IPS DF 6.9 (cell line): ENCODE data around the gene RAD51B.

Source experiments
- DNase-seq: peaks from one replicate; pipeline ENCODE4 v3.0.0-alpha.2; 2013; ENCODE audit warnings: low read depth, low spot score
- H3K27ac ChIP-seq: one replicate; pipeline ENCODE4 v1.5.1; 2013; ENCODE audit warnings: low read length, control low read depth
- H3K27me3 ChIP-seq: 2 replicates; pipeline ENCODE4 v1.6.1; 2013; ENCODE audit warnings: mild to moderate bottlenecking, low read length; ENCODE audit not compliant: control insufficient read depth, insufficient read depth
- H3K36me3 ChIP-seq: 2 replicates; pipeline ENCODE4 v1.6.1; 2013; ENCODE audit warnings: low read length; ENCODE audit not compliant: control insufficient read depth, insufficient read depth
- H3K4me1 ChIP-seq: 2 replicates; pipeline ENCODE4 v1.6.1; 2013; ENCODE audit warnings: low read length; ENCODE audit not compliant: control insufficient read depth, insufficient read depth
- H3K4me3 ChIP-seq: 2 replicates; pipeline ENCODE4 v1.5.1; 2013; ENCODE audit warnings: mild to moderate bottlenecking, low read length
- H3K9me3 ChIP-seq: 2 replicates; pipeline ENCODE4 v1.6.1; 2013; ENCODE audit warnings: low read length, inconsistent platforms; ENCODE audit not compliant: control insufficient read depth, insufficient read depth
- WGBS: extraction: QIAGEN DNeasy Blood & Tissue Kit; methylation state at CpG from one replicate; pipeline ENCODE4 v1.1.7; 2013; ENCODE audit warnings: mixed read lengths, missing lambda C conversion rate; ENCODE audit not compliant: insufficient read length, insufficient coverage; 5-methylcytosine and 5-hydroxymethylcytosine counted together

RAD51B gene

DNA sequence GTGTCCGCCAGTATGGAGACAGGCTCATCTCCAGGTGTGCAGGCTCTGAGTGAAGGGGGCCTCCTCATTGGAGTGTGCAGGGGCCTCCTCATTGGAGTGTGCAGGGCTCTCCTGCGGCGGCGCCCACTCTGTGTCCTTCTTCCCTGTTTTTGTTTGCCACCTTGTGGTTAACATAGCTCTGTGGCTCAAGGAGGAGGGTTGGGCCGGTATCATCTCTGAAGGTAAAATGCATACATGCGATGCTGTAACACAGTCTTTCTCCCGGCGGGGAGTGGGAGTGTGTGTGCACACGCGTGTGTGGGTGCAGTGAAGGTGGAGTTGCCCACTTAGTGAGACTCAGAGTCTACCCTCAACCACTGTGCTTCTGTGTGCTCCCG lies 543.9 kb downstream of the RAD51B start:
- Histone ChIP-seq H3K27me3 (no peaks in the 10 kb centered on the region), H3K27ac (no peak overlapping the region), H3K9me3 (no peaks in the 10 kb centered on the region), H3K36me3 (no peaks in the 10 kb centered on the region), H3K4me3 (peak overlapping the region; percentile 26; the same call in 1 of the 2 replicates), H3K4me1 (peaks cover 5% of the 10 kb centered on the region; the same call in 1 of the 2 replicates)
- WGBS = no CpG with 5 or more reads among the region's 11 CpGs
- DNase-seq = no peak

DNA sequence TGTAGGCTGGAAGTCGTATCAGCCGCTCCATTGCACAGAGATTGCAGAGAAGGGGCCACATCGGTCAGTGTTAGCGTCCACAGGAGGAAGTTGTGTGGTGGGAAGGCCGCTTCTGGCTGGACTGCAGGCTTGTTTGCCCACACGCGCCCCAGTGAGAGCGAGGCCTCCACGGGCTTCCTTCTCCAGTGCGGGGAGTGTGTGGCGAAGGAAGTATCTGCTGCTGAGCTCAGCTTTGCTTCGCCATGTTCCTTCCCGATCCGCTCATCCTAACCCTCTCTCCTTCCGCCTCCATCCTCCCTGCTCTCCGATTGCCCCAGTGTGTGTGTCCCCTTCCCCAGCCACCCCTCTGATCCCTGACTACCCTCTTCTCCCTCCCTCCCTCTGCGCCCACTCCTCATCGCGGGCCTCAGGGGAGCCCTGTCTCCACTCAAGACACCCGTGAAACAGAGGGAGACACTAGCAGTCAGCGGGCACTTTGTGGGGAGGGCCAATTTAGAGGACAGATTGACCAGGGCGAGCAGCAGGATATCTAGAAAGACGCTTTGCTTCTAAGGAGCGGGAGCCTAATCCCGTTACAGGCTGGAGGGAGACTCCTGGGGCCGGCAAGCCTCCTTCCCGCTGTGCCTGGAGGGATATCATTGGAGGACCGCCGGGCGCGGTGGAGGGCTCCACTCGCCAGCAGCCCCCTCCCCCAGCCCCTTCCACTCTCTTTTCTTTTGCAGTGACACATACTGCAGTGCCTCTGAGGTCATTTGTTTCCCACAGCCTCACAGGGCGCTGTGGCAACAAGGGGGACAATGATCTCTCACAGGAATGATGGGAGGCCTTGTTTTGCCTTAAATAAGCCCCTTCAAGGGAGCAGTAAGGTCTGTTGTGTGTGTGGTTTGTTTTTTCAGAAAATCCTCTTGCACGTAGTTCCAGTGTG lies 544.5 kb downstream of the RAD51B start:
- Histone ChIP-seq H3K27ac (no peak overlapping the region), H3K27me3 (no peaks in the 10 kb centered on the region), H3K4me3 (peak overlapping the region; percentile 26; the same call in 1 of the 2 replicates), H3K9me3 (no peaks in the 10 kb centered on the region), H3K36me3 (no peaks in the 10 kb centered on the region), H3K4me1 (peaks cover 5% of the 10 kb centered on the region; the same call in 1 of the 2 replicates)
- no CpG with 5 or more reads among the region's 34 CpGs for WGBS
- no peak for DNase-seq

DNA sequence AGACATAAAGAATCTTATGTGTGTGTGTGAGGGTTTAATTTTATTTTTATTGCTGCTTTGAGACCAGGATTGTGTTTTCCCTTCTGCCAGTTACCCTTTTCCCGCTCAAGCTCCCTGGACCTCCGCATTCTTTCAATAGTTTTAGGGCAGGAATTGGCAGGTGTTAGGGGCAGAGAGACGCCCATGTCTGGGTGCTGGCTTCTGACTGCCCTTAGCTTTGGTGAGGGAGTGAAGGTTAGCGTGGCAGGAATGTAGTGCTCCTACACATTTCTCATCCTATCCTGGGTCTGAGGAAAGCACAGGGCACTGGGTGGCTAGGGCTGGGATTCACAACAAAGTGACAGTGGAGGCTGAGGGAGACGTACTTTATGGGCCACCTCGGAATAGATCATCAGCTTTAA lies 545.2 kb downstream of the RAD51B start:
- Histone ChIP-seq H3K27ac (no peak overlapping the region), H3K4me1 (peaks cover 5% of the 10 kb centered on the region; the same call in 1 of the 2 replicates), H3K4me3 (no peak overlapping the region), H3K36me3 (no peaks in the 10 kb centered on the region), H3K27me3 (no peaks in the 10 kb centered on the region), H3K9me3 (no peaks in the 10 kb centered on the region)
- no CpG with 5 or more reads among the region's 6 CpGs for WGBS
- no peak for DNase-seq

DNA sequence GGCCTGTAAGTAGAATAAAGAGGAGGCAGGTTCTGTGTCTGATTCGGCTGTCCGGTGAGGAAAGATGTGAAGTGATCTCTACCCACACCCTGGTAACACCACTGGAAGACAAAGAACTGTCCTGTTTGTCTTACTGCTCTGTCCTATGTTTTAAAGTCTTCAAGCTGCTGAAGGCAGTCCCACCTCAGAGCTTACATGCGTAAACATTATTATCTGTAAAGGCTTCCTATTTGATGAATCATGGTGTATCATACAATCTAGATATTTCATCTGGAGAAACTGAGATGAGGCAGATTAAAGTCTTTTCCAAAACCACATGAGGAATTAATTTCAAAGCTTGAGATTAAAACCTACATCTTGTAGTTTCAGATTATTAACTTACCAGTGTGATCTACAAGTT lies 545.6 kb downstream of the RAD51B start:
- H3K36me3 ChIP-seq = no peaks in the 10 kb centered on the region
- DNase-seq = no peak
- peaks cover 5% of the 10 kb centered on the region; the same call in 1 of the 2 replicates for H3K4me1 ChIP-seq
- H3K27me3 ChIP-seq = no peaks in the 10 kb centered on the region
- WGBS = no CpG with 5 or more reads among the region's 3 CpGs
- H3K4me3 ChIP-seq = no peak overlapping the region
- no peak overlapping the region for H3K27ac ChIP-seq
- H3K9me3 ChIP-seq = no peaks in the 10 kb centered on the region

DNA sequence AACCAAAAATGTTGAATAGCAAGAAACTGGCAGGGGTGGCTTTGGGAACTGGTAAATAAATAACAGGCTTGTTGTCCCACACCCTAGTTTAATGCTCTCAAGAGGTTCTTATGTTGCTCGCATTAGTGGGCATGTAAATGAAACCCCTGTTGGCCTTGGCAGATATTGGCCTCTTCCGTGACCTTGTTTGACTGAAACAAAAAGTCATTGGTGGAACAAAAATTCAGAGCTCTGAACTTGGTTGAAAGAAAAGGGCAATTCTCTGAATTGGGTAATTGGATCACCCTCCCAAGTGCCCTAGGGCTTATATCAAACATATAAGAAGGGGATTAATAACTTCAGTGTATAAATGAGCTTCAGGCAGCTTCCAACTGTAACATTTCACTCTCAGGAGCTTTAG lies 547.1 kb downstream of the RAD51B start:
- Histone ChIP-seq H3K4me1 (peaks cover 5% of the 10 kb centered on the region; the same call in 1 of the 2 replicates), H3K4me3 (no peak overlapping the region), H3K9me3 (no peaks in the 10 kb centered on the region), H3K27me3 (no peaks in the 10 kb centered on the region), H3K27ac (no peak overlapping the region), H3K36me3 (no peaks in the 10 kb centered on the region)
- no CpG with 5 or more reads among the region's 2 CpGs for WGBS
- DNase-seq = no peak

DNA sequence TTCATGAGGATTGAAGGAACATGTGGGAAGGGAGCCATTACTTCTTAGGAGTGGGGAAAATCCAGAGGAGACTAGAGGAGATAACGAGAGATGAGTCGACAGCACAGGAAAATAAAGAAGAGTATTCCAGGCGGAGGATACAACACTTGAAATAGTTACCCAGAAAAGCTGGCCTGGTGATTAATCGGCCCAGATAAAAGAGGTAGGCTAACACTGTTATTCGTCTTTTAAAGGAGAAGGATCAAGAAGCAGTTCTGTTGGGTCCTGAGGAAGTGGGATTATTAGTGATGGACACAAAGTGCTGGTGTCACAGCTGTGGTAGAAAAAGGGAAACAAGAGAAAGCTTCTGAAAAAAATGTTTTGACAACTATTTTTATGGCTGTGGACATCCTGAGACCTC lies 548.0 kb downstream of the RAD51B start:
- Histone ChIP-seq H3K27me3 (no peaks in the 10 kb centered on the region), H3K4me3 (no peak overlapping the region), H3K27ac (no peak overlapping the region), H3K4me1 (peaks cover 5% of the 10 kb centered on the region; the same call in 1 of the 2 replicates), H3K36me3 (no peaks in the 10 kb centered on the region), H3K9me3 (no peaks in the 10 kb centered on the region)
- no peak for DNase-seq
- no CpG with 5 or more reads among the region's 5 CpGs for WGBS

DNA sequence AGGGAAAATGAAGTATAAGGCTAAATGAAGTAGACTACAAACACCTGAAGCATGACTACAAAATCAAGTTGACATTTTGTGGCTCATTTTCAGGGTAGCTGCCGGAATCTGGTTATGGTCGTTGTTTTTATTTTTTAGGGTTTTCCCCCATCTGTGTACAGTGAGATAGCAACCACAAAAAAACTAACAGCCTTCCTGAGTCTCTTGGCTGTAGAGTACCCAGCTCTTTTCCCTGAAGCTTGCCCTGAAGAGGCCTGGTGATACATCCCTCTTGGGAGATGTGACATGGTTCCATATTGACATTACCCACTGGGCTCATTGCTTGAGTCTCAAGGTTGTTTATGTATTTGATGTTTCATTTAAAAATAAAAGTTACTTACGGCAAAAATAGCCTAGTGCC lies 549.3 kb downstream of the RAD51B start:
- H3K4me1 ChIP-seq = peaks cover 3% of the 10 kb centered on the region; the same call in 1 of the 2 replicates
- H3K27me3 ChIP-seq = no peaks in the 10 kb centered on the region
- no peak overlapping the region for H3K27ac ChIP-seq
- no peak overlapping the region for H3K4me3 ChIP-seq
- no CpG with 5 or more reads among the region's 3 CpGs for WGBS
- no peak for DNase-seq
- H3K36me3 ChIP-seq = no peaks in the 10 kb centered on the region
- H3K9me3 ChIP-seq = no peaks in the 10 kb centered on the region

DNA sequence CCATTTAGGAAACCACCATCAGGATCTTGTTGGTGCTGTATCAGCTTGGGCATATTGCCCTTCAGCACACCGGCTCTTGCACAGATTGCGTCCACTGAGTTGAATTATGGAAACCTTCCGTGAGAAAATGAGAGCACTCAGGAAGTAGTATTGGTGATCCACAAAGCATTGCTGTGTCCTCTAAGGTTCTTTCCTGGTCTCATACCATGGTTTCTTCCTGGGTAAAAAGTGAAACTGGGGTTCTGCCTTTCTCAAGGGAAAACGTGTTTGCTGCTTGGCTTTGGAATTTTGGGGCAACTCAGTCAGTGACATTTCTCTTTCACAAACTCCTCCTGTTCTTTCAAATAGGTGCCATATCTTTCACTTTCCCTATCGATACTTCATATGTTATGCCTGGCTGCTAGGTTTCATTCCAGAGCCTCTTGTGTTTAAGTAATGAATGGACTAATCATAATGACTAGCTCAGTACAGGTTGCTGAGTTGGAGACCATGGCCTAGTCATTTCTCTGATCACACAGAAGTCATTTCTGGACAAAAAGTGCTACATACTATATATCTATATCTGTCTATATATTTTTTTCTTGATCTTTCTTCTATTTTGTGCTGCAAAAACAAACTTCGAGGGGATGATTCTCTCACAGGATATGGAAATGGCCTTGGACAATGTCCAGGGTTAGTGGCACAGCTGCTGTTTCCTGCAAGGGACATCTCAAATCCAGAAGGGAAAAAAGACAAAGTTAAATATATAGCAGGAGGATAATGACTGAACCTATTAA lies 549.9 kb downstream of the RAD51B start:
- H3K4me1 ChIP-seq = peaks cover 3% of the 10 kb centered on the region; the same call in 1 of the 2 replicates

DNA sequence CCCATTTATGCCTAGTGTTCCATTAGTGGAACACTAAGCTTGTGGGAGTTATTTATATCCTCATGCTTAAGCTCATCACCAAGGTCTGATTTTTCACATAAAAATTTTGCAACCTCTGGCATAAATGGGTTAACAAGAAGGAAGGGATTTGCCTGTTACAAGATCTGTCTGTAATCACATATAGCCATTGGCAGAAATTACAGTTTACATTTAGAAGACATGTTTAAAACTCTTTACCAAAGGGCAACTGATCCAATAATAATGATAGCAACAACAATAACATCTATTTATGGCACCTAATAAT lies 550.4 kb downstream of the RAD51B start:
- no peaks in the 10 kb centered on the region for H3K36me3 ChIP-seq
- no peak overlapping the region for H3K27ac ChIP-seq
- no peak for DNase-seq
- H3K9me3 ChIP-seq = no peaks in the 10 kb centered on the region
- H3K4me1 ChIP-seq = no peaks in the 10 kb centered on the region; the same call in 1 of the 2 replicates
- H3K27me3 ChIP-seq = no peaks in the 10 kb centered on the region
- H3K4me3 ChIP-seq = no peak overlapping the region

More for the DNA sequence above, 549.9 kb downstream of the RAD51B start:
- no peak overlapping the region for H3K27ac ChIP-seq
- H3K27me3 ChIP-seq = no peaks in the 10 kb centered on the region
- no CpG with 5 or more reads among the region's 6 CpGs for WGBS
- H3K9me3 ChIP-seq = no peaks in the 10 kb centered on the region
- H3K36me3 ChIP-seq = no peaks in the 10 kb centered on the region
- no peak for DNase-seq
- no peak overlapping the region for H3K4me3 ChIP-seq

DNA sequence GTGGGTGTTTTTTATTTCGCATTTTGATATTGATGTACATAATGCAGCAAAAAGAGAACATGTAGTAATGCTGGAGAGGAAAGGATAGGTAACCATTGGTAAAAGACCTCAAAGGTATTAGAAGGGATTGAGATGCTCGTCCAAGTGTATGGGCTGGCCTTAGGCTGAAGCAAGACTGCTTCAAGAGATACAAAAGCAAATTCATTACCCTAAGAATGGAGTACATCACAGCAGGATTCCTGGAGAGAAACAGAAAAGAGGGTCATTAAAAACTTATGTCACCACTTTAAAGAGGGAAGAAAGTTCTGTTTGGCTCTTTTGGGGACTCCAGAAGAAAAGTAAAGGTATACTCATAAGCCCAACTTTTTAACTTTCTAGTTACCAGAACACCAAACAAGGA lies 552.8 kb downstream of the RAD51B start:
- Histone ChIP-seq H3K9me3 (no peaks in the 10 kb centered on the region), H3K27ac (no peak overlapping the region), H3K4me1 (0 out of 2 replicates have a peak, but pooled peaks cover under 1% of the 10 kb centered on the region), H3K36me3 (no peaks in the 10 kb centered on the region), H3K4me3 (no peak overlapping the region), H3K27me3 (no peaks in the 10 kb centered on the region)
- DNase-seq = no peak
- WGBS = no CpG with 5 or more reads among the region's 2 CpGs
